ENCODE results near the gene AGRP. TPM values are rescaled to one million over a fixed set of nuclear protein-coding genes. Genes with fewer than 3 reads are reported as not detected.

Gene AGRP
- total RNA-seq, 4 donors from 2014 or later = not detected

- no peaks in the 10 kb centered on the region for H3K27me3 ChIP-seq
- peaks cover 50 to 83% (median 74%) of the 10 kb centered on the region in 4 donors for H3K4me1 ChIP-seq
- no peak overlapping the region for H3K4me3 ChIP-seq
- no peak for DNase-seq (ENCODE audit: extremely low spot score)
- H3K36me3 ChIP-seq = peaks cover 0 to 12% (median 7%) of the 10 kb centered on the region in 4 donors
- TF ChIP-seq POLR2AphosphoS5 (IDR thresholded peaks at IDR 0.05) (no peak), EP300 (IDR thresholded peaks at IDR 0.05) (no peak), CTCF (IDR thresholded peaks at IDR 0.05) (no peak), POLR2A (IDR thresholded peaks at IDR 0.05; ENCODE audit: low read depth) (no peak)
- 89% methylated on average over 4 of the region's 4 CpGs for WGBS
- intact Hi-C loops (cut with DNase I) = loop anchor here (2.0 kb wide), 1 partner anchor 31 kb away; no protein-coding TSS in a partner anchor
- no peaks in the 10 kb centered on the region for H3K9me3 ChIP-seq
- no peak overlapping the region for H3K27ac ChIP-seq (replicated peaks in 1 of 4)
Observed at GRCh38 chr16:67463691-67464090, 19.7 kb downstream of the AGRP start.

- TF ChIP-seq CTCF (IDR thresholded peaks at IDR 0.05) (no peak), POLR2A (IDR thresholded peaks at IDR 0.05; ENCODE audit: low read depth) (no peak), EP300 (IDR thresholded peaks at IDR 0.05) (no peak), POLR2AphosphoS5 (IDR thresholded peaks at IDR 0.05) (no peak)
Observed at GRCh38 chr16:67463059-67463458, 20.3 kb downstream of the AGRP start.

GRCh38 chr16:67462279-67462655, 21.1 kb downstream of the AGRP start:
- Histone ChIP-seq H3K27ac (replicated peaks in 1 of 4) (no peak overlapping the region), H3K4me3 (no peak overlapping the region), H3K36me3 (peaks cover 0 to 12% (median 7%) of the 10 kb centered on the region in 4 donors), H3K27me3 (no peaks in the 10 kb centered on the region), H3K9me3 (no peaks in the 10 kb centered on the region), H3K4me1 (peaks cover 58 to 94% (median 88%) of the 10 kb centered on the region in 4 donors)
- intact Hi-C loops (cut with DNase I) = no loop called here
- no peak for TF ChIP-seq POLR2AphosphoS5 (IDR thresholded peaks at IDR 0.05)
- no peak for TF ChIP-seq EP300 (IDR thresholded peaks at IDR 0.05)
- TF ChIP-seq CTCF (IDR thresholded peaks at IDR 0.05) = no peak
- no peak for TF ChIP-seq POLR2A (IDR thresholded peaks at IDR 0.05; ENCODE audit: low read depth)
- no peak for DNase-seq (ENCODE audit: extremely low spot score)
- 96% methylated on average over 4 of the region's 5 CpGs for WGBS

More at GRCh38 chr16:67463059-67463458, 20.3 kb downstream of the AGRP start:
- no peak overlapping the region for H3K4me3 ChIP-seq
- DNase-seq (ENCODE audit: extremely low spot score) = no peak
- peaks cover 53 to 86% (median 80%) of the 10 kb centered on the region in 4 donors for H3K4me1 ChIP-seq
- no peaks in the 10 kb centered on the region for H3K27me3 ChIP-seq
- H3K9me3 ChIP-seq = no peaks in the 10 kb centered on the region
- WGBS = 61% methylated on average over 4 of the region's 5 CpGs
- peaks cover 0 to 12% (median 7%) of the 10 kb centered on the region in 4 donors for H3K36me3 ChIP-seq
- intact Hi-C loops (cut with DNase I) = no loop called here
- no peak overlapping the region for H3K27ac ChIP-seq (replicated peaks in 1 of 4)

GRCh38 chr16:67461600-67462278, 21.6 kb downstream of the AGRP start:
- TF ChIP-seq POLR2AphosphoS5 (IDR thresholded peaks at IDR 0.05) (no peak), CTCF (IDR thresholded peaks at IDR 0.05) (no peak), POLR2A (IDR thresholded peaks at IDR 0.05; ENCODE audit: low read depth) (no peak), EP300 (IDR thresholded peaks at IDR 0.05) (no peak)
- H3K27me3 ChIP-seq = no peaks in the 10 kb centered on the region
- no peak overlapping the region for H3K4me3 ChIP-seq
- WGBS = 67% methylated on average over 6 of the region's 8 CpGs
- no peaks in the 10 kb centered on the region for H3K9me3 ChIP-seq
- intact Hi-C loops (cut with DNase I) = no loop called here
- peaks cover 0 to 12% (median 7%) of the 10 kb centered on the region in 4 donors for H3K36me3 ChIP-seq
- peak overlapping the region in 1 of 4 donors; percentile 27 for H3K27ac ChIP-seq (replicated peaks in 1 of 4)
- H3K4me1 ChIP-seq = peaks cover 64 to 99% (median 93%) of the 10 kb centered on the region in 4 donors
- DNase-seq (ENCODE audit: extremely low spot score) = no peak
